Measurements from ENCODE around the gene SLC26A1.

- TF ChIP-seq, protein P1, sequence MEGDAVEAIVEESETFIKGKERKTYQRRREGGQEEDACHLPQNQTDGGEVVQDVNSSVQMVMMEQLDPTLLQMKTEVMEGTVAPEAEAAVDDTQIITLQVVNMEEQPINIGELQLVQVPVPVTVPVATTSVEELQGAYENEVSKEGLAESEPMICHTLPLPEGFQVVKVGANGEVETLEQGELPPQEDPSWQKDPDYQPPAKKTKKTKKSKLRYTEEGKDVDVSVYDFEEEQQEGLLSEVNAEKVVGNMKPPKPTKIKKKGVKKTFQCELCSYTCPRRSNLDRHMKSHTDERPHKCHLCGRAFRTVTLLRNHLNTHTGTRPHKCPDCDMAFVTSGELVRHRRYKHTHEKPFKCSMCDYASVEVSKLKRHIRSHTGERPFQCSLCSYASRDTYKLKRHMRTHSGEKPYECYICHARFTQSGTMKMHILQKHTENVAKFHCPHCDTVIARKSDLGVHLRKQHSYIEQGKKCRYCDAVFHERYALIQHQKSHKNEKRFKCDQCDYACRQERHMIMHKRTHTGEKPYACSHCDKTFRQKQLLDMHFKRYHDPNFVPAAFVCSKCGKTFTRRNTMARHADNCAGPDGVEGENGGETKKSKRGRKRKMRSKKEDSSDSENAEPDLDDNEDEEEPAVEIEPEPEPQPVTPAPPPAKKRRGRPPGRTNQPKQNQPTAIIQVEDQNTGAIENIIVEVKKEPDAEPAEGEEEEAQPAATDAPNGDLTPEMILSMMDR (IDR thresholded peaks at IDR 0.05), result peak in 1 of 5 experiments; percentile 3
- TF ChIP-seq EP300 (IDR thresholded peaks at IDR 0.05) (no peak), POLR2A (IDR thresholded peaks at IDR 0.05) (no peak)
These were observed 17.3 kb upstream of the SLC26A1 start for GRCh38 chr4:1010395-1011021.

All from tibial nerve (tissue), 4 donors.